NCI-H1417 treated with DMSO at 0.1 percent for 48 hours (cell line): ENCODE measurements around the gene IMMT.
"Not testable (repeated sequence)": the region's sequence is repeated elsewhere in the genome, so short reads cannot be mapped to it uniquely, and the experiment has no call there.

Experiments
- DNase-seq: peaks from one replicate; lab custom pipeline; 2025; lab: John Stamatoyannopoulos, UW

Gene IMMT

GRCh38 chr2:86226070-86226469 is 30.8 kb upstream of the IMMT start:
- DNase-seq = no peak

GRCh38 chr2:86225581-86225980 is 30.3 kb upstream of the IMMT start:
- no peak for DNase-seq

GRCh38 chr2:86224645-86225355 is 29.5 kb upstream of the IMMT start:
- no peak for DNase-seq

DNA sequence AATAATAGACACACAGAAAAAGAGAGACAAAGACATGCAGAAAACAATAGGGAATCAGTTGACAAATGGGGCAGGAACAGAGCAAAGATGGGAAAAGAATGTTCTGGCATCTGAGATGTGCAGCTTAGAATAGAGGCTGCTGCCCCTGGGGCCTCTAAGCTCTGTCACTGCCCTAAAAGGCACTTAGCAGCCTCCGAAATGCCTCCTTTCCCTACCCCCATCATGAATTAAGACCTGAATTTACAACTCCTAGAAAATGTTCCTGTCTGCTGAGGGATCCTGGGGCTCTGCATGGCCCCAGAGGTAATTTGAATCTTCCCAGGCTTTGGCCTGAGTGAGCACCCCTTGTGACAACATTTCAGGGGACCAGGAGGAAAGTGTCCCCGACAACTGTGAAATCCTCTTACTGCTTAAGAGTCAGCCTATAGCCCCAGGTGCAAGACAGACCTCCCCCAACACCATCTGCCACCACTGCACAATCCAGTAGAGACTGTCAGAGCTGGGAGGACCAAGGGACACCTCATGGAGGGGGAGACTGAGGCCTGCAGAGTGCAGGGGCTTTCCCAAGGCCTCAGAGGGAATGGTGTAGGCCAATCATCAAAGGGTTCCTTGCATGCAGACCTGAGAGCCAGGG is 28.8 kb upstream of the IMMT start:
- no peak for DNase-seq

- DNase-seq = no peak
These were observed 28.1 kb upstream of the IMMT start for GRCh38 chr2:86223140-86223926.

GRCh38 chr2:86221066-86221684 is 25.9 kb upstream of the IMMT start:
- no peak for DNase-seq

DNA sequence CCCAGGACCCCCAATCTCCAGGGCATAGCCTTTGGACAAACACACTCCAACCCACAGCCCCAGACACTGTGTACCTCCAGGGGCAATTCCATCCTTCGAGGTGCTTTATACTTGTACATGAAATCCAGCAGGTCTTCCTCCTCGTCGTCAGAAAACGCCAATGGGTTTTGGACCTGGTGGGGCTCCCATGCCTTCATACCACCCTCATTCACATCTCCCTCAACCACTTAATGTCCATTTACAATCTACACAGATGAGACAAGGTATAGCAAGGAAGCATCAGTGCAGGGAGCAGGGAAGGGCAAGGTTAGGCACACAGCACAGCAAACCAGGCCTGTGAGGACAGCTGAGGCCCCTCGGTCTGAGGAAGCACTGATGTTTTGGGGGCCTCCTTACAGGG is 24.6 kb upstream of the IMMT start:
- no peak for DNase-seq

GRCh38 chr2:86218124-86218523 is 22.9 kb upstream of the IMMT start:
- DNase-seq = no peak

DNA sequence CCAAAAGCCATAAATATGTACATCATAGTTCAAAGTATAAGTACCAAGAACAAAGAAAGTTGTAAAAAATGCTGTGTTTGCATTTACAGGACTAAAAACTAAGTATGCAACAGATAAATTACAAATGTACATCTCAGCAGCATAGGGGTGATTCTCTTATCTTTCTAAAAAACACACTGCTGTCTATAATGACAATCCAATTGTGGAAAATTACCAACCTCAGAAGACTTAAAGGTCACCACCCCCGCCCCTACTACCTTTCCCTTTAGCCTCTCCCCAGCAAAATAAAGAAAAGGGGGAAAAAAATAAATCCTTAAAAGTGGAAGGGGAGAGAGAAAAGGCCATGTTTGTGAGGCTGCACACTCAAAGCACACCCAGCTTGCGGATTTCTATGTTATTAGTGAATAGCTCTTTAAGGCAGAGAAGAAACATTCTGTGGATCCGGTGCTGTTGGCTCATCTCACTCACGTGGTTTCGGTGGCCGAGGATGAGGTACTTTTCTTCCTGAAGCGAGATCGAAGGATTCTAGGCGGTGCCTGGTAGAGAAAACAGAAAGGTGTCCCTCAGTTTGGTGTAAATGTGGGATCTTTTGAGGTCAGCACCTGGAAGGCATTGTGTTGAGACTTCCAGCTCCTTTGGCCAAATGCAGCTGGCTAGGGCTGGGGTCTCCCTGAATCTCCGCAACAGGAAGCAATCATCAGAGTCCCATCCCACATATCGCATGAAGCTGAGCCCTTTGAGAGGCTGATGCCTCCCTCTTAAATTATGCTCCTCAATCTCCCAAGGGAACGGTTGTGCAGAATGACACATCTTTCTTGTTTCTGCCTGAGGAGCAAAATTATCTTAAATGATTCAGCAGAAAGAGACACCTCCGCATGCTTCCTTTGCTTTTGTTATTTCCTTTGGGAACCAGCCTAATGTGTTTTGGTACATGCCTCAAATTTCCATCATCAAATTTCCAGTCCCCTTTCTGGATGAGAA is 21.6 kb upstream of the IMMT start:
- DNase-seq = no peak

DNA sequence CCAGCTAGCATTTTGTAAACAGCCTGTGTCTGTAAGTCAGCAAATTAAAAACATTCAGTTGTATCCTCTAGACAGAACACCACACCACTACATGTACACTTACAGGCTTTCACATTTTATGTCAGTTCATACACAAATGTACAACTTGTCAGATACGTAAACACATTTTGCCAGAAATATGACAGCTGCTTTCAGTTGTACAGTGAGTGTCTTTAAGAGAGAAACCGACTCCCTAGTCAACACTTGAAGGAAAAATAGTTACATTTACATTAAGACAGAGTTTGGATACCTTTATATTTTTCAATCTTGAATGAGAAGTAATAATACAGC is 19.2 kb upstream of the IMMT start:
- no peak for DNase-seq

GRCh38 chr2:86213699-86214502 is 18.6 kb upstream of the IMMT start:
- no peak for DNase-seq

GRCh38 chr2:86213056-86213455 is 17.8 kb upstream of the IMMT start:
- no peak for DNase-seq

GRCh38 chr2:86211796-86212188 is 16.5 kb upstream of the IMMT start:
- DNase-seq = no peak

- no peak for DNase-seq
These were observed 16.0 kb upstream of the IMMT start for GRCh38 chr2:86211033-86211795.

GRCh38 chr2:86204458-86204857 is 9.2 kb upstream of the IMMT start:
- no peak for DNase-seq

DNA sequence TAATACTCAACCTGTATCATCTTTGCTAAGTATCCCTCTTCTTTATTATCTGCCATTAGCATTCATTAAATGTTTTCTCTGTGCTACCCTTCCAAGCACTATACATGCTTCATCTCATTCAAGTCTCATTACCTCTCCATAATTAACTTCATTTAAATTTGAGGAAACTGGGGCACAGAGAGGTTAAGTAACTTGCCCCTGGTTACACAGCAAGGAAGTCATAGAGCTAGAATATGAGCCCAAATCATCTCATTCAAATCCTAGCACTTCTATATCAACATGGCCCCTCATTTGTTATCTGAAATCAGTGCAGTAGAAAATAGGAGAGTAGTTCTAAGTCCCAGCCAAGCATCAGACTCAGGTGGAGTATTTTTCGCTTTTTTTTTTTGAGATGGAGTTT is 8.4 kb upstream of the IMMT start:
- DNase-seq = no peak

- DNase-seq = no peak
These were observed 7.4 kb upstream of the IMMT start for GRCh38 chr2:86202702-86203101.

GRCh38 chr2:86202336-86202692 is 7.1 kb upstream of the IMMT start:
- no peak for DNase-seq

GRCh38 chr2:86201671-86202335 is 6.5 kb upstream of the IMMT start:
- no peak for DNase-seq

- DNase-seq = not testable (repeated sequence)
These were observed 5.3 kb upstream of the IMMT start for GRCh38 chr2:86200564-86200963.
